HL-60 (cell line): ENCODE results near the gene GTPBP6.

Source experiments
- GABPA ChIP-seq: IDR thresholded peaks from 2 replicates; pipeline ENCODE4 v1.6.1; 2012; ENCODE audit warnings: low read depth
- POLR2AphosphoS5 ChIP-seq: IDR thresholded peaks from 2 replicates; pipeline ENCODE4 v1.6.1; 2012; ENCODE audit warnings: low read depth
- SPI1 ChIP-seq: IDR thresholded peaks from 2 replicates; pipeline ENCODE4 v1.6.1; 2012; ENCODE audit warnings: low read depth, mild to moderate bottlenecking, borderline replicate concordance
- TF ChIP-seq, protein P1 (sequence below): IDR thresholded peaks from one replicate; pipeline ENCODE4 v1.5.1; 2011; ENCODE audit warnings: low read length, control low read depth, inconsistent platforms; ENCODE audit not compliant: insufficient read depth

DNA sequence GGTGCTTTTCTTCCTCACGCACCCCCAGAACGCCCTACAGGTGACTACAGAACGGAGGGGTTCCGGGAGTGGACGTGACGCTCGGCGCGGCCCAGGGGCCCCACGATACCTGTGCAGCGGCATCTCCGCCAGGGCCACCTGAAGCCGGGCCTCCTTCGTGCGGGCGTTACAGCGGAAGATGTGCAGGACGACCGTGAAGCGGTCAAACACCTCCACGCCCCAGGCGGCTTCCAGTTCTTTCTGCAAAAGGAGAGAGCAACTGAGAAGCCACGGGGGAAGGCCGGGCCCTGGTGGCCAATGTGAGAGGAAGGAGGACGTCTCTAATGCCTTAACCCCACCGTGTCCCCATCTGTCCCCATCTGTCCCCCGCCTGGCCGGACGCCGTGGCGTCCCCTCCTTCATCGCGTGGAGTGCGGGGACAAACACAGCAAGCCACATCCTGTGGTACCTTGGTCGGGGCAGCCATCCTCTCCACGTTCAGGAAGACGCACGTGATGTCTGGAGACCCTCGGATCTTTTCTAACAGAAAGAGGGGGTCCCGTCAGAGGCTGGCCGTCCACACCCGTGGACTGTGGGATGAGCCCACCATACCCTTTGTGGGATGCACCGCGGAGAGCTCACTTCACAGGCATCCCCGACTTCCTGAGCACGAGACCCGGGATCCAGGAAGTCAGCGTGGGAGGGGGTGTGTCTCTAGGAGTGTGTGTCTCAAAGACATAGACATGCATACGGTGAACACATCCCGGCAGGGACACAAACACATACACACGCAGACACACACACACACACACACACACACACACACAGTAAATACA is 3.6 kb downstream of the GTPBP6 start:
- TF ChIP-seq, protein P1, sequence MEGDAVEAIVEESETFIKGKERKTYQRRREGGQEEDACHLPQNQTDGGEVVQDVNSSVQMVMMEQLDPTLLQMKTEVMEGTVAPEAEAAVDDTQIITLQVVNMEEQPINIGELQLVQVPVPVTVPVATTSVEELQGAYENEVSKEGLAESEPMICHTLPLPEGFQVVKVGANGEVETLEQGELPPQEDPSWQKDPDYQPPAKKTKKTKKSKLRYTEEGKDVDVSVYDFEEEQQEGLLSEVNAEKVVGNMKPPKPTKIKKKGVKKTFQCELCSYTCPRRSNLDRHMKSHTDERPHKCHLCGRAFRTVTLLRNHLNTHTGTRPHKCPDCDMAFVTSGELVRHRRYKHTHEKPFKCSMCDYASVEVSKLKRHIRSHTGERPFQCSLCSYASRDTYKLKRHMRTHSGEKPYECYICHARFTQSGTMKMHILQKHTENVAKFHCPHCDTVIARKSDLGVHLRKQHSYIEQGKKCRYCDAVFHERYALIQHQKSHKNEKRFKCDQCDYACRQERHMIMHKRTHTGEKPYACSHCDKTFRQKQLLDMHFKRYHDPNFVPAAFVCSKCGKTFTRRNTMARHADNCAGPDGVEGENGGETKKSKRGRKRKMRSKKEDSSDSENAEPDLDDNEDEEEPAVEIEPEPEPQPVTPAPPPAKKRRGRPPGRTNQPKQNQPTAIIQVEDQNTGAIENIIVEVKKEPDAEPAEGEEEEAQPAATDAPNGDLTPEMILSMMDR, result no peak
- TF ChIP-seq POLR2AphosphoS5 (no peak), SPI1 (no peak), GABPA (no peak)
